ENCODE results near the gene GJA1.

The GJA1 gene

DNA sequence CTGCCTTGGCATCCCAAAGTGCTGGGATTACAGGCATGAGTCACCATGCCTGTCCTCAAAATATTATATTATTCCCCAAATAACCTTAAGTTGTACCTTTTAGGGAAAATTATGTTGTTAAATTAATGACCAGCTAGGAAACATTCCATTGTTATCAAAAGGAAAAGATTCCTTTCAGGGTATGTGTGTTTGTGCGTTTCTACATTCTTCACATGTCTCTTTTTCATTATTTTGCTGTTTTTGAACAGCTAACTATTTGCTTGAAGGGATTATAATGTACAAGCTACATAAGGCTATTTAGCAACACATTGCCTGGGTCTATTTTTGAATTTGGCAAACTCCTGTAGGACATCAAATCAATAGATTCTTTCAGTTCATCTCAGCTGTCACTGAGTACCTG is 57.1 kb downstream of the GJA1 start:
- no peak for DNase-seq

DNA sequence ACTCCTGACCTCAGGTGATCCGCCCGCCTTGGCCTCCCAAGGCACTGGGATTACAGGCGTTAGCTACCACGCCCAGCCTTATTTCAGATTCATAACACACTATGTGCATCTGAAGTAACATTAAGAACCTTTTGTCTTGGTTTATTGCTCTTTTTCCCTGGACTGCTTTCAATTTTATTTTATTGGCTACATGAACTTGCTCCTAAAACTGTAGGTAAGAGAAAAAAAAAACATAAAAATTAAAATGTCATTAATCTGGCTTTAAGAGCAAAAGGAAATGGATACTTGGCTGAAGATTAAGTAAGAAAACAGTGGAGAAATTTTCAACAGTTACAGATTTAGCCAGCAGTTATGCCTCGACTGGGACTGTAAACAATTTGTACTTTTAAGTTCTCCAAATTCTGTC is 62.5 kb downstream of the GJA1 start:
- DNase-seq: no peak

DNA sequence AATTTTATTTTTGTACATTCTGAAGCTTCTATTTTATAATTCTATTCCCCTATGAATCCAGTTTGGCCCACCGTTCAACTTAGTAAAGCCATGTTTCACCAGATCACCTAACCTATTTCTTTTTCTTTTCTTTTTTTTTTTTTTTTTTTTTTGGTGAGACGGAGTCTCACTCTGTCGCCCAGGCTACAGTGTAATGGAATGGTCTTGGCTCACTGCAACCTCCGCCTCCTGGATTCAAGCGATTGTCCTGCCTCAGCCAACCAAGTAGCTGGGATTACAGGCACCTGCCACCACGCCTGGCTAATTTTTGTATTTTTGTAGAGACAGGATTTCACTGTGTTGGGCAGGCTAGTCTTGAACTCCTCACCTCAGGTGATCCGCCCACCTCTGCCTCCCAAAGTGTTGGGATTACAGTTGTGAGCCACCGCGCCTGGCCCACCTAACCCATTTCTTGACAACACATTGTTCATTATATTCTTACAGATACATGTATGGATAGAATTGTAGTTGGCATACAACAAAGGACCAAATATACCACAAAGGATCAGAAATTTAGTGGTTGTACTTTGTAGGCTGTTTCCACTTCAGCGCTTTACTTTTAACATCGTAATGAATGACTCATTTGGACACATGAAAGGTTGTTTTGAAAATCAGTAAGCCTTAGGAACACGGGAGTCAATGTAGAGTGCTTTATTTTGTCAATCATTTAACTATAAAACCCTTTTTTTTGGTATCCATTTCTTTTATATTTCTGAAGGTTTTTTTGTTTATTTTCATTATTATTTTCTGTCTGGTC is 63.2 kb downstream of the GJA1 start:
- no peak for DNase-seq

Measured in NCI-H1105 (cell line).